Measurements from ENCODE around the gene ETV2. TPM values are rescaled to one million over a fixed set of nuclear protein-coding genes. Genes with fewer than 3 reads are reported as not detected.
"Not testable (repeated sequence)": the region's sequence is repeated elsewhere in the genome, so short reads cannot be mapped to it uniquely, and the experiment has no call there.

Gene ETV2
- 1 to 10 TPM in 1 of 6 experiments, under 1 TPM in 3, not detected in 2; 0.38 to 1.2 (median 0.57) TPM for total RNA-seq
- long read RNA-seq, partial matches to known transcripts, result 1 of 2 reads
- long read RNA-seq, other reads (novel, unspliced or antisense), result 0 of 2 reads

- TF ChIP-seq CTCF (IDR thresholded peaks at IDR 0.05) (no peak), POLR2A (IDR thresholded peaks at IDR 0.05) (no peak)
- DNase-seq, result peak in 1 of 3 donors; percentile 60
Observed at GRCh38 chr19:35641515-35642151, at the start of gene ETV2. Gene ETV2 (plus strand): TSS chr19:35641745. CDS start chr19:35642461, 716 bp downstream.

GRCh38 chr19:35592226-35592625 is 49.3 kb upstream of the ETV2 start:
- Histone ChIP-seq H3K4me3 (no peak overlapping the region), H3K36me3 (no peaks in the 10 kb centered on the region), H3K27ac (no peak overlapping the region), H3K27me3 (no peaks in the 10 kb centered on the region), H3K4me1 (no peaks in the 10 kb centered on the region), H3K9me3 (no peaks in the 10 kb centered on the region)
- WGBS (ENCODE audit: insufficient coverage, low coverage, low lambda C conversion rate, missing lambda C conversion rate), result 20% methylated on average over 8 of the region's 8 CpGs
- intact Hi-C loops (cut with DNase I), result no loop called here
- DNase-seq (no peak), ATAC-seq (peak; percentile 47 to 72 (median 58))
- no peak for TF ChIP-seq POLR2A (IDR thresholded peaks at IDR 0.05)
- peak; percentile 54 to 58 (median 55) for TF ChIP-seq CTCF (IDR thresholded peaks at IDR 0.05)

More at GRCh38 chr19:35641515-35642151, at the start of gene ETV2:
- no peak within 1 kb of the TSS for H3K4me3 ChIP-seq
- no peak within 1 kb of the TSS for H3K27ac ChIP-seq
- no peaks in the 10 kb centered on the region for H3K4me1 ChIP-seq
- 47% methylated on average over 5 of the region's 28 CpGs for WGBS (ENCODE audit: insufficient coverage, low coverage, low lambda C conversion rate, missing lambda C conversion rate)
- H3K9me3 ChIP-seq, result no peaks in the 10 kb centered on the region
- ATAC-seq, result no peak
- H3K36me3 ChIP-seq, result peaks cover 0 to 17% (median 2%) of the 10 kb centered on the region in 4 donors
- intact Hi-C loops (cut with DNase I), result no loop called here
- no peaks in the 10 kb centered on the region for H3K27me3 ChIP-seq

- H3K4me1 ChIP-seq; H3K27ac ChIP-seq; H3K9me3 ChIP-seq; intact Hi-C loops (cut with DNase I); ATAC-seq; H3K36me3 ChIP-seq; H3K27me3 ChIP-seq; DNase-seq; H3K4me3 ChIP-seq: not testable (repeated sequence)
- no CpG with 5 or more reads among the region's 3 CpGs for WGBS (ENCODE audit: insufficient coverage, low coverage, low lambda C conversion rate, missing lambda C conversion rate)
Observed at GRCh38 chr19:35595026-35595425, 46.5 kb upstream of the ETV2 start.

- TF ChIP-seq POLR2A (IDR thresholded peaks at IDR 0.05), result no peak
- TF ChIP-seq CTCF (IDR thresholded peaks at IDR 0.05), result no peak
- Histone ChIP-seq H3K9me3 (no peaks in the 10 kb centered on the region), H3K27ac (no peak overlapping the region), H3K36me3 (no peaks in the 10 kb centered on the region), H3K4me1 (no peaks in the 10 kb centered on the region), H3K27me3 (no peaks in the 10 kb centered on the region), H3K4me3 (no peak overlapping the region)
- ATAC-seq (no peak), DNase-seq (no peak)
- WGBS (ENCODE audit: insufficient coverage, low coverage, low lambda C conversion rate, missing lambda C conversion rate), result 100% methylated on average over 1 of the region's 1 CpG
- intact Hi-C loops (cut with DNase I), result no loop called here
Observed at GRCh38 chr19:35595928-35596327, 45.6 kb upstream of the ETV2 start.

- Histone ChIP-seq H3K9me3 (no peaks in the 10 kb centered on the region), H3K27me3 (no peaks in the 10 kb centered on the region), H3K36me3 (no peaks in the 10 kb centered on the region), H3K4me1 (no peaks in the 10 kb centered on the region), H3K27ac (no peak overlapping the region), H3K4me3 (no peak overlapping the region)
- DNase-seq (no peak), ATAC-seq (no peak)
- no peak for TF ChIP-seq CTCF (IDR thresholded peaks at IDR 0.05)
- TF ChIP-seq POLR2A (IDR thresholded peaks at IDR 0.05), result no peak
- intact Hi-C loops (cut with DNase I), result no loop called here
- WGBS (ENCODE audit: insufficient coverage, low coverage, low lambda C conversion rate, missing lambda C conversion rate), result 70% methylated on average over 4 of the region's 4 CpGs
Observed at GRCh38 chr19:35596366-35596999, 45.1 kb upstream of the ETV2 start.

Data from right lobe of liver (tissue), 6 donors.